B cell (primary cell): Measurements from ENCODE around the gene PIM3. TPM values are rescaled to one million over a fixed set of nuclear protein-coding genes. Genes with fewer than 3 reads are reported as not detected.

Experiments
- ATAC-seq: fragments of 200-7000 bp; cut with Tn5 transposase; one replicate; pipeline ENCODE4 v1.10.0; 2021; ENCODE audit warnings: low read depth, mild to moderate bottlenecking, moderate number of reproducible peaks, moderate library complexity
- CTCF ChIA-PET: fragments of 350-600 bp; sonication (Branson Sonifier 250); formaldehyde crosslinking; loops from one replicate; lab custom pipeline; 2021; ENCODE audit warnings: antibody characterized with exemption, inconsistent platforms; lab: Charles Lee
- POLR2A ChIA-PET: fragments of 350-600 bp; sonication (Branson Sonifier 250); formaldehyde crosslinking; loops from one replicate; lab custom pipeline; 2021; ENCODE audit warnings: antibody characterized with exemption; lab: Charles Lee
- DNase-seq: peaks from one replicate; pipeline ENCODE4 v3.0.0; 2013
- H2AFZ ChIP-seq: 2 replicates; pipeline ENCODE4 v1.6.1; 2012; ENCODE audit warnings: mild to moderate bottlenecking, low read depth, low read length; ENCODE audit not compliant: insufficient read depth, poor library complexity, severe bottlenecking
- H3K27ac ChIP-seq, 2 donors: 1 replicate in 1 of 2; 2 replicates in 1 of 2; pipeline ENCODE4 v1.5.1; 2012 to 2013; ENCODE audit warnings: low read length in 2 of 2, mild to moderate bottlenecking in 2 of 2, moderate library complexity in 1 of 2
- H3K27me3 ChIP-seq, 4 experiments: fragments of 200-600 bp in 1 of 4; sonication (generic) in 1 of 4; replicated peaks in 1 of 4; 1 replicate in 2 of 4; 2 replicates in 2 of 4; pipeline versions ENCODE4 v1.6.1 to v1.7.0; 2013 to 2016; ENCODE audit warnings: low read length in 3 of 4, mild to moderate bottlenecking in 2 of 4, mixed read lengths in 1 of 4, moderate library complexity in 1 of 4; ENCODE audit not compliant: insufficient read depth in 4 of 4, control insufficient read depth in 3 of 4; ENCODE audit errors: control extremely low read depth in 1 of 4
- H3K36me3 ChIP-seq, 2 experiments: replicated peaks in 1 of 2; 1 replicate in 1 of 2; 2 replicates in 1 of 2; pipeline versions ENCODE4 v1.6.1 to v1.7.1; 2013; ENCODE audit warnings: low read length in 1 of 2; ENCODE audit not compliant: insufficient read depth in 2 of 2, control insufficient read depth in 1 of 2; ENCODE audit errors: control extremely low read depth in 1 of 2, extremely low read depth in 1 of 2
- H3K4me1 ChIP-seq, 2 donors: fragments of 200-600 bp in 1 of 2; sonication (generic) in 1 of 2; 1 replicate in 1 of 2; 2 replicates in 1 of 2; pipeline versions ENCODE4 v1.5.1 to v1.6.1; 2013 to 2017; ENCODE audit warnings: low read length in 2 of 2; ENCODE audit not compliant: control insufficient read depth in 2 of 2, insufficient read depth in 2 of 2
- H3K4me2 ChIP-seq: replicated peaks from 2 replicates; pipeline ENCODE3; 2012; ENCODE audit warnings: mild to moderate bottlenecking, low read depth, low read length; ENCODE audit not compliant: poor library complexity, severe bottlenecking
- H3K4me3 ChIP-seq, 5 experiments: fragments of 200-600 bp in 1 of 5; sonication (generic) in 1 of 5; 1 replicate in 3 of 5; 2 replicates in 2 of 5; pipeline versions ENCODE4 v1.5.1 to v1.7.0; 2011 to 2016; ENCODE audit warnings: low read length in 4 of 5, mild to moderate bottlenecking in 4 of 5, low read depth in 2 of 5, control low read depth in 1 of 5, moderate library complexity in 1 of 5; ENCODE audit not compliant: insufficient read depth in 1 of 5; ENCODE audit errors: control extremely low read depth in 1 of 5, extremely low read depth in 1 of 5
- H3K79me2 ChIP-seq: fragments of 200-600 bp; sonication (generic); one replicate; pipeline ENCODE4 v1.6.0; 2016; ENCODE audit warnings: low read length; ENCODE audit not compliant: control insufficient read depth, insufficient read depth
- H3K9ac ChIP-seq: fragments of 200-600 bp; sonication (generic); 2 replicates; pipeline ENCODE4 v1.6.1; 2017; ENCODE audit warnings: mild to moderate bottlenecking, low read length, moderate library complexity
- H3K9me3 ChIP-seq, 3 donors: one replicate each; pipeline versions ENCODE4 v1.6.1 to v1.7.1; 2013; ENCODE audit warnings: low read length in 2 of 3; ENCODE audit not compliant: control insufficient read depth in 2 of 3, insufficient read depth in 1 of 3; ENCODE audit errors: control extremely low read depth in 1 of 3
- H4K20me1 ChIP-seq: 2 replicates; pipeline ENCODE4 v1.6.0; 2012; ENCODE audit warnings: mild to moderate bottlenecking, low read length; ENCODE audit not compliant: insufficient read depth, control insufficient read depth, poor library complexity, severe bottlenecking
- H3K27ac Mint-ChIP-seq: one replicate; pipeline ENCODE4 v1.8.0; 2021; ENCODE audit warnings: mixed read lengths
- H3K27me3 Mint-ChIP-seq: one replicate; pipeline ENCODE4 v1.8.0; 2021; ENCODE audit warnings: mixed read lengths
- H3K4me1 Mint-ChIP-seq: one replicate; pipeline ENCODE4 v1.8.0; 2021; ENCODE audit warnings: mixed read lengths
- H3K4me3 Mint-ChIP-seq: one replicate; pipeline ENCODE4 v1.8.0; 2021; ENCODE audit warnings: mixed read lengths
- H3K9me3 Mint-ChIP-seq: one replicate; pipeline ENCODE4 v1.8.0; 2022; ENCODE audit warnings: mixed read lengths; ENCODE audit not compliant: insufficient read depth
- CTCF ChIP-seq: fragments of 200-600 bp; IDR thresholded peaks from one replicate; pipeline ENCODE4 v1.8.0; 2022; ENCODE audit warnings: antibody characterized with exemption, mild to moderate bottlenecking
- EZH2 ChIP-seq: IDR thresholded peaks from 2 replicates; pipeline ENCODE4 v1.6.1; 2012; ENCODE audit warnings: borderline replicate concordance, low read depth, mild to moderate bottlenecking, moderate library complexity, low read length; ENCODE audit not compliant: insufficient read depth, poor library complexity, severe bottlenecking
- WGBS: methylation state at CpG from one replicate; pipeline ENCODE4 v1.1.5; 2013; ENCODE audit warnings: missing lambda C conversion rate; ENCODE audit not compliant: insufficient coverage; 5-methylcytosine and 5-hydroxymethylcytosine counted together
- intact Hi-C: fragments of 100-400 bp; cut with micrococcal nuclease; formaldehyde crosslinking; loops from one replicate; pipeline ENCODE4 v1.10.0; 2022
- polyA plus RNA-seq: library from polyadenylated mRNA; depleted of rRNA; stranded (reverse); fragments of >200 nt; gene quantifications from 2 replicates; pipeline ENCODE4 v1.2.3, GENCODE V29; 2012
- total RNA-seq, 2 donors: library from RNA; stranded (reverse); fragments of 120-200 nt in 1 of 2; gene quantifications; 1 replicate in 1 of 2; 2 replicates in 1 of 2; pipeline versions ENCODE4 v1.2.3 to v1.2.4, GENCODE V29; 2013 to 2022

The PIM3 gene
- total and polyA plus RNA-seq, 2 donors (not counting 1 experiment from before 2014, with no cell fraction given), result 74.6 to 128 TPM

GRCh38 chr22:49956914-49957825, 3.4 kb upstream of the PIM3 start:
- Histone ChIP-seq H3K27ac (no peak overlapping the region), H3K4me3 (no peak overlapping the region), H3K36me3 (peaks cover 0 to 4% of the 10 kb centered on the region in 2 experiments), H3K27me3 (no peaks in the 10 kb centered on the region), H3K4me2 (no peak overlapping the region), H3K9me3 (no peaks in the 10 kb centered on the region), H4K20me1 (peaks cover 11% of the 10 kb centered on the region), H3K9ac (no peak overlapping the region), H3K79me2 (peaks cover 15% of the 10 kb centered on the region), H2AFZ (no peak overlapping the region), H3K4me1 (peaks cover 6 to 15% of the 10 kb centered on the region in 2 donors)
- Mint-ChIP-seq H3K27ac (no peak overlapping the region), H3K27me3 (no peaks in the 10 kb centered on the region), H3K9me3 (no peaks in the 10 kb centered on the region), H3K4me1 (peaks cover 14% of the 10 kb centered on the region), H3K4me3 (no peak overlapping the region)
- TF ChIP-seq EZH2 (no peak), CTCF (no peak)
- DNase-seq (no peak), ATAC-seq (no peak)
- ChIA-PET POLR2A (interaction anchor here (0.6 to 1.8 kb wide), 7 partner anchors 9 to 238 kb away, joined by 3 to 11 read pairs (median 5); no protein-coding TSS in a partner anchor), CTCF (interaction anchor here (0.9 to 5.9 kb wide), 3 partner anchors 20 to 73 kb away, joined by 3 to 60 read pairs (median 17); no protein-coding TSS in a partner anchor)
- WGBS, result 92% methylated on average over 16 of the region's 20 CpGs
- intact Hi-C loops, result no loop called here
